HepG2 (cell line): ENCODE measurements around the gene NPTXR. TPM values are rescaled to one million over a fixed set of nuclear protein-coding genes. Genes with fewer than 3 reads are reported as not detected.

Experiments
- ATAC-seq: fragments of 200-7000 bp; cut with Tn5 transposase; 3 replicates; pipeline ENCODE4 v1.9.1; 2020; ENCODE audit warnings: mild to moderate bottlenecking, moderate library complexity
- BruUV-seq: library from RNA; stranded (reverse); fragments of 400-500 nt; replicated peaks from 2 replicates; lab custom pipeline; 2021; lab: Mats Ljungman, UMichigan
- CTCF ChIA-PET: fragments of 300-600 bp; formaldehyde crosslinking; extraction: SDS; loops from one replicate; lab custom pipeline; 2021; ENCODE audit warnings: low total read pairs, inconsistent platforms, low intra/inter-chr PET ratio; lab: Yijun Ruan, JAX
- POLR2A ChIA-PET: fragments of 350-600 bp; sonication (Branson Sonifier 250); formaldehyde crosslinking; loops from one replicate; lab custom pipeline; 2020; ENCODE audit warnings: antibody characterized with exemption, inconsistent platforms; lab: Yijun Ruan, JAX
- DNase-seq: peaks from one replicate; pipeline ENCODE4 v3.0.0-alpha.2; 2015; ENCODE audit warnings: low spot score
- FAIRE-seq: peaks from 3 replicates; lab custom pipeline; 2011; peaks lifted over from hg19 to GRCh38; lab: Jason Lieb, UNC
- H2AFZ ChIP-seq: one replicate; pipeline ENCODE4 v1.6.1; 2011; ENCODE audit warnings: low read length, inconsistent platforms
- H3K27ac ChIP-seq: fragments of 300-600 bp; 3 replicates; pipeline ENCODE4 v1.8.0; 2011; ENCODE audit warnings: mixed run types, mild to moderate bottlenecking, mixed read lengths, low read length, inconsistent platforms; ENCODE audit not compliant: insufficient read depth; ENCODE audit errors: extremely low read length
- H3K27me3 ChIP-seq, 2 experiments: fragments of 200-600 bp in 1 of 2; 2 replicates in 1 of 2; 3 replicates in 1 of 2; pipeline versions ENCODE4 v1.6.0 to v1.8.0; 2011; ENCODE audit warnings: low read length in 2 of 2, mild to moderate bottlenecking in 2 of 2, moderate library complexity in 2 of 2, inconsistent platforms in 1 of 2; ENCODE audit not compliant: insufficient read depth in 2 of 2, control insufficient read depth in 1 of 2
- H3K36me3 ChIP-seq, 2 experiments: fragments of 200-600 bp in 1 of 2; replicated peaks in 1 of 2; 2 replicates in 1 of 2; 3 replicates in 1 of 2; pipeline versions ENCODE4 v1.5.1 to v1.8.0; 2011; ENCODE audit warnings: low read length in 2 of 2, inconsistent platforms in 1 of 2; ENCODE audit not compliant: insufficient read depth in 2 of 2, control insufficient read depth in 1 of 2
- H3K4me1 ChIP-seq: 2 replicates; pipeline ENCODE4 v1.5.1; 2012; ENCODE audit warnings: low read length, inconsistent platforms; ENCODE audit not compliant: insufficient read depth
- H3K4me2 ChIP-seq: 2 replicates; pipeline ENCODE4 v1.6.0; 2011; ENCODE audit warnings: low read depth, low read length, inconsistent platforms
- H3K4me3 ChIP-seq, 3 experiments: fragments of 200-600 bp in 1 of 3; sonication (generic), shearing (Covaris generic) in 1 of 3; replicated peaks in 1 of 3; 2 replicates each; pipeline ENCODE4 v1.5.1; 2011 to 2016; ENCODE audit warnings: low read length in 3 of 3, inconsistent platforms in 2 of 3, low read depth in 2 of 3, mild to moderate bottlenecking in 2 of 3, control low read depth in 1 of 3, mixed read lengths in 1 of 3; ENCODE audit not compliant: insufficient read depth in 1 of 3
- H3K79me2 ChIP-seq: one replicate; pipeline ENCODE4 v1.6.1; 2011; ENCODE audit warnings: low read length, inconsistent platforms; ENCODE audit not compliant: insufficient read depth
- H3K9ac ChIP-seq: 2 replicates; pipeline ENCODE4 v1.6.0; 2011; ENCODE audit warnings: mild to moderate bottlenecking, low read depth, low read length, inconsistent platforms; ENCODE audit not compliant: insufficient read depth
- H3K9me3 ChIP-seq: 2 replicates; pipeline ENCODE4 v1.5.1; 2012; ENCODE audit warnings: mild to moderate bottlenecking, low read length
- H4K20me1 ChIP-seq: 2 replicates; pipeline ENCODE4 v1.6.0; 2011; ENCODE audit warnings: inconsistent platforms, mild to moderate bottlenecking, low read length, moderate library complexity; ENCODE audit not compliant: insufficient read depth
- BORCS8-MEF2B ChIP-seq: sonication (generic); formaldehyde crosslinking; IDR thresholded peaks from 2 replicates; pipeline ENCODE4 v1.8.0; 2022; ENCODE audit warnings: mild to moderate bottlenecking, missing genetic modification reagents
- CEBPB ChIP-seq: IDR thresholded peaks from 2 replicates; pipeline ENCODE4 v1.6.1; 2011; ENCODE audit warnings: low read depth, low read length, improper control_type of control experiment, borderline replicate concordance
- FOSL2 ChIP-seq: sonication (generic); formaldehyde crosslinking; IDR thresholded peaks from 2 replicates; pipeline ENCODE4 v1.4.0; 2020; ENCODE audit warnings: missing genetic modification reagents
- NFAT5 ChIP-seq: sonication (generic); formaldehyde crosslinking; IDR thresholded peaks from 2 replicates; pipeline ENCODE4 v1.4.0; 2020; ENCODE audit warnings: missing genetic modification reagents
- SALL1 ChIP-seq: sonication (generic); formaldehyde crosslinking; IDR thresholded peaks from 2 replicates; pipeline ENCODE4 v1.8.0; 2022; ENCODE audit warnings: mild to moderate bottlenecking, missing genetic modification reagents
- SKIL ChIP-seq: sonication (generic); formaldehyde crosslinking; IDR thresholded peaks from 2 replicates; pipeline ENCODE4 v1.8.0; 2022; ENCODE audit warnings: missing genetic modification reagents, mild to moderate bottlenecking, moderate library complexity, borderline replicate concordance
- ZFAT ChIP-seq: sonication (generic); formaldehyde crosslinking; conservative IDR thresholded peaks from 2 replicates; pipeline ENCODE4 v1.8.1; 2023; ENCODE audit warnings: missing genetic modification reagents, inconsistent platforms
- ZFP90 ChIP-seq: sonication (generic); formaldehyde crosslinking; IDR thresholded peaks from 2 replicates; pipeline ENCODE4 v1.8.0; 2022; ENCODE audit warnings: missing genetic modification reagents, mild to moderate bottlenecking, inconsistent platforms, borderline replicate concordance
- ZMYM3 ChIP-seq: sonication (generic); formaldehyde crosslinking; IDR thresholded peaks from 2 replicates; pipeline ENCODE4 v1.5.1; 2020; ENCODE audit warnings: mild to moderate bottlenecking, missing genetic modification reagents
- ZNF781 ChIP-seq: sonication (generic); formaldehyde crosslinking; IDR thresholded peaks from 2 replicates; pipeline ENCODE4 v1.5.1; 2020; ENCODE audit warnings: borderline replicate concordance, mild to moderate bottlenecking, missing genetic modification reagents; ENCODE audit errors: not compliant biosample characterization
- ZSCAN31 ChIP-seq: sonication (generic); formaldehyde crosslinking; IDR thresholded peaks from 2 replicates; pipeline ENCODE4 v1.5.0; 2020; ENCODE audit warnings: low read depth, mild to moderate bottlenecking, missing genetic modification reagents
- WGBS: methylation state at CpG from one replicate; pipeline ENCODE4 v1.1.6; 2017; ENCODE audit warnings: low lambda C conversion rate; 5-methylcytosine and 5-hydroxymethylcytosine counted together
- in situ Hi-C: cut with HindIII; loops from 2 replicates; pipeline ENCODE4 v1.10.0; 2017; ENCODE audit warnings: low pct_unique_long_range_greater_than_20kb; ENCODE audit not compliant: extremely low pct_ligation_motif_present
- intact Hi-C: fragments of 100-400 bp; cut with micrococcal nuclease; formaldehyde crosslinking; loops from one replicate; pipeline ENCODE4 v1.10.0; 2022; ENCODE audit not compliant: unreplicated experiment
- polyA plus RNA-seq, 8 experiments: library from polyadenylated mRNA; depleted of rRNA in 3 of 8; stranded (reverse) in 7 of 8; unstranded in 1 of 8; fragments of >200 nt; fragmentation: Illumina TruSeq in 4 of 8; extraction: Trizol in 4 of 8; gene quantifications; 2 replicates each; pipeline versions ENCODE4 v1.2.1 to v1.2.3, GENCODE V29; 2011 to 2016; ENCODE audit warnings: low read depth in 4 of 8, missing spikeins in 1 of 8, mixed read lengths in 1 of 8; ENCODE audit not compliant: insufficient read depth in 1 of 8
- total RNA-seq, 5 experiments: library from RNA; depleted of rRNA; stranded (reverse); fragments of >200 nt; fragmentation: Illumina TruSeq; extraction: Trizol; gene quantifications; 2 replicates each; pipeline ENCODE4 v1.2.3, GENCODE V29; 2016; ENCODE audit warnings: low read depth in 1 of 5

Gene NPTXR
- total and polyA plus RNA-seq, 2 of the 13 experiments (the other 11 are each of a cell fraction or from before 2014, with no cell fraction given): 2.6 to 4.8 TPM

GRCh38 chr22:38849811-38850210 is 6.0 kb upstream of the NPTXR start:
- ChIA-PET POLR2A (no interaction called here), CTCF (no interaction called here)
- Histone ChIP-seq H3K36me3 (no peaks in the 10 kb centered on the region), H3K4me3 (no peak overlapping the region), H3K9me3 (no peaks in the 10 kb centered on the region), H3K27ac (no peak overlapping the region), H3K27me3 (peaks cover 5 to 55% of the 10 kb centered on the region in 2 experiments; a peak in 4 of 5 replicates), H2AFZ (no peak overlapping the region), H3K9ac (no peak overlapping the region), H3K4me1 (peaks cover 30% of the 10 kb centered on the region), H3K79me2 (no peaks in the 10 kb centered on the region), H3K4me2 (no peak overlapping the region), H4K20me1 (no peaks in the 10 kb centered on the region)
- TF ChIP-seq FOSL2 (CRISPR knock-in tag): no peak
- TF ChIP-seq ZFP90 (CRISPR knock-in tag): no peak
- no peak for TF ChIP-seq ZNF781 (CRISPR knock-in tag)
- no peak for TF ChIP-seq SALL1 (CRISPR knock-in tag)
- in situ Hi-C loops: no loop called here
- no peak for DNase-seq
- no TSS peak for BruUV-seq
- intact Hi-C loops: loop anchor here (10.0 kb wide), 1 partner anchor 85 kb away; no protein-coding TSS in a partner anchor
- FAIRE-seq: no peak
- 36% methylated on average over 6 of the region's 6 CpGs for WGBS
- ATAC-seq: no peak

- H3K27ac ChIP-seq: no peak overlapping the region
- FAIRE-seq (no peak), ATAC-seq (no peak), DNase-seq (no peak)
- ChIA-PET POLR2A (no interaction called here), CTCF (no interaction called here)
- H3K4me3 ChIP-seq: no peak overlapping the region
- H3K9ac ChIP-seq: no peak overlapping the region
- in situ Hi-C loops (no loop called here), intact Hi-C loops (loop anchor here (10.0 kb wide), 1 partner anchor 82 kb away; no protein-coding TSS in a partner anchor)
- 47% methylated on average over 1 of the region's 1 CpG for WGBS
- H3K9me3 ChIP-seq: no peaks in the 10 kb centered on the region
- H2AFZ ChIP-seq: no peak overlapping the region
- H3K36me3 ChIP-seq: no peaks in the 10 kb centered on the region
- H3K4me1 ChIP-seq: peaks cover 55% of the 10 kb centered on the region
- H4K20me1 ChIP-seq: no peaks in the 10 kb centered on the region
- H3K27me3 ChIP-seq: peaks cover 5 to 40% of the 10 kb centered on the region in 2 experiments; a peak in 4 of 5 replicates
- H3K4me2 ChIP-seq: no peak overlapping the region
- no TSS peak for BruUV-seq
- H3K79me2 ChIP-seq: no peaks in the 10 kb centered on the region
- TF ChIP-seq CEBPB: no peak
- TF ChIP-seq ZSCAN31: no peak
- TF ChIP-seq ZMYM3: no peak
- no peak for TF ChIP-seq SKIL (CRISPR knock-in tag)
- no peak for TF ChIP-seq NFAT5 (CRISPR knock-in tag)
- TF ChIP-seq BORCS8-MEF2B (CRISPR knock-in tag): no peak
- no peak for TF ChIP-seq ZFAT
These were observed 2.6 kb upstream of the NPTXR start for GRCh38 chr22:38846412-38846811.
